A673 (cell line): ENCODE results near the gene ZNF319. TPM values are rescaled to one million over a fixed set of nuclear protein-coding genes. Genes with fewer than 3 reads are reported as not detected.

Source experiments
- BruUV-seq: library from RNA; stranded (reverse); fragments of 400-500 nt; replicated peaks from 2 replicates; lab custom pipeline; 2021; lab: Mats Ljungman, UMichigan
- CTCF ChIA-PET: fragments of 300-600 bp; sonication (Branson Sonifier 250); formaldehyde crosslinking; loops from one replicate; lab custom pipeline; 2022; ENCODE audit warnings: antibody characterized with exemption; lab: Charles Lee
- POLR2A ChIA-PET: fragments of 300-600 bp; sonication (Branson Sonifier 250); formaldehyde crosslinking; loops from one replicate; lab custom pipeline; 2022; ENCODE audit warnings: antibody characterized with exemption; ENCODE audit not compliant: low non-redundant PET; lab: Charles Lee
- DNase-seq: peaks from one replicate; pipeline ENCODE4 v3.0.0-alpha.2; 2015; ENCODE audit warnings: low spot score
- H3K27ac ChIP-seq: fragments of 200-600 bp; sonication (generic); 2 replicates; pipeline ENCODE4 v1.5.1; 2016; ENCODE audit warnings: mixed run types, low read depth, mild to moderate bottlenecking, mixed read lengths, antibody characterized with exemption, low read length; ENCODE audit not compliant: poor library complexity, severe bottlenecking
- H3K27me3 ChIP-seq: fragments of 200-600 bp; sonication (generic); replicated peaks from 2 replicates; pipeline ENCODE4 v1.6.1; 2017; ENCODE audit warnings: mixed run types, low read depth, mild to moderate bottlenecking, mixed read lengths, antibody characterized with exemption, low read length; ENCODE audit not compliant: insufficient read depth, poor library complexity
- H3K36me3 ChIP-seq: fragments of 200-600 bp; sonication (generic); 2 replicates; pipeline ENCODE4 v1.6.1; 2016; ENCODE audit warnings: mixed run types, mild to moderate bottlenecking, mixed read lengths, antibody characterized with exemption, low read length; ENCODE audit not compliant: insufficient read depth, poor library complexity, severe bottlenecking
- H3K4me1 ChIP-seq: fragments of 200-600 bp; sonication (generic); 2 replicates; pipeline ENCODE4 v1.6.1; 2017; ENCODE audit warnings: mixed run types, mild to moderate bottlenecking, mixed read lengths, antibody characterized with exemption, low read length; ENCODE audit not compliant: insufficient read depth, poor library complexity, severe bottlenecking
- H3K4me3 ChIP-seq: fragments of 200-600 bp; sonication (generic); 2 replicates; pipeline ENCODE4 v1.5.1; 2016; ENCODE audit warnings: low read depth, mixed run types, mild to moderate bottlenecking, mixed read lengths, low read length; ENCODE audit not compliant: poor library complexity, severe bottlenecking
- H3K9me3 ChIP-seq: fragments of 200-600 bp; sonication (generic); 2 replicates; pipeline ENCODE4 v1.6.1; 2016; ENCODE audit warnings: mixed run types, low read depth, mild to moderate bottlenecking, mixed read lengths, antibody characterized with exemption, low read length; ENCODE audit not compliant: poor library complexity, severe bottlenecking
- EZH2 ChIP-seq: fragments of 200-600 bp; sonication (generic); IDR thresholded peaks from 2 replicates; pipeline ENCODE4 v1.6.1; 2017; ENCODE audit warnings: borderline replicate concordance, low read depth, mild to moderate bottlenecking, mixed read lengths, antibody characterized with exemption, low read length; ENCODE audit not compliant: poor library complexity, severe bottlenecking
- intact Hi-C: fragments of 100-400 bp; cut with micrococcal nuclease; formaldehyde crosslinking; loops from one replicate; pipeline ENCODE4 v1.10.0; 2022; ENCODE audit not compliant: unreplicated experiment
- total RNA-seq: library from RNA; stranded (reverse); gene quantifications from 2 replicates; pipeline ENCODE4 v1.2.3, GENCODE V29; 2021
- TF ChIP-seq, protein P1 (sequence below): fragments of 300-800, 200-600 bp; sonication (generic); conservative IDR thresholded peaks from 2 replicates; pipeline ENCODE4 v1.5.1; 2017; ENCODE audit warnings: low read depth, mild to moderate bottlenecking, antibody characterized with exemption, low read length, moderate library complexity, mixed read lengths

Gene ZNF319
- total RNA-seq, 1 experiment from 2014 or later = 12.9 TPM

DNA sequence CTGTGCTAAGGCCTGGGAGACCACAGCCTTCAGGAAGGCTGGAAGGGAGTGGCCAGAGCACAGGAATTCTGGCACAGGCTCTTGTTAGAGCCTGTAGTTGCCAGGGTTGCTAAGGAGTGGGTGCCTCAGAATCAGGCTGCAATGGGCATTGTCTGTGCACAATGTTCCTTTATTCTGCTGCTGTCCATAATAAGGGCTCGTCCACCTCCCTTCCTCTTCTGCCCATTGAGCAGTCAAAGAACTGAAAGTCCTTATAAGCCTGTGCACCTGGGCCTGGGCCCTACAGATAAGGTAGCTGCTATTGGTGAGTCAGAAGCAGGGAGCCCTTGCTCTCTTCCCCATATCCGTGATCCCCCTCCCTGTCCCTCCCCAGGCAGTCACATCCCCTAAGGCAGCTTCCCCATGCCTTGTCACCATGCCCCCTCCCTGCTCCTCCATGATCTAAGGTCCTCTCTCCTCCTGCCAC is 24.1 kb downstream of the ZNF319 start:
- Histone ChIP-seq H3K4me3 (no peak overlapping the region), H3K9me3 (no peaks in the 10 kb centered on the region), H3K27ac (no peak overlapping the region), H3K4me1 (no peaks in the 10 kb centered on the region), H3K27me3 (no peaks in the 10 kb centered on the region), H3K36me3 (no peaks in the 10 kb centered on the region)
- intact Hi-C loops = no loop called here
- TF ChIP-seq EZH2 = no peak
- TF ChIP-seq, protein P1, sequence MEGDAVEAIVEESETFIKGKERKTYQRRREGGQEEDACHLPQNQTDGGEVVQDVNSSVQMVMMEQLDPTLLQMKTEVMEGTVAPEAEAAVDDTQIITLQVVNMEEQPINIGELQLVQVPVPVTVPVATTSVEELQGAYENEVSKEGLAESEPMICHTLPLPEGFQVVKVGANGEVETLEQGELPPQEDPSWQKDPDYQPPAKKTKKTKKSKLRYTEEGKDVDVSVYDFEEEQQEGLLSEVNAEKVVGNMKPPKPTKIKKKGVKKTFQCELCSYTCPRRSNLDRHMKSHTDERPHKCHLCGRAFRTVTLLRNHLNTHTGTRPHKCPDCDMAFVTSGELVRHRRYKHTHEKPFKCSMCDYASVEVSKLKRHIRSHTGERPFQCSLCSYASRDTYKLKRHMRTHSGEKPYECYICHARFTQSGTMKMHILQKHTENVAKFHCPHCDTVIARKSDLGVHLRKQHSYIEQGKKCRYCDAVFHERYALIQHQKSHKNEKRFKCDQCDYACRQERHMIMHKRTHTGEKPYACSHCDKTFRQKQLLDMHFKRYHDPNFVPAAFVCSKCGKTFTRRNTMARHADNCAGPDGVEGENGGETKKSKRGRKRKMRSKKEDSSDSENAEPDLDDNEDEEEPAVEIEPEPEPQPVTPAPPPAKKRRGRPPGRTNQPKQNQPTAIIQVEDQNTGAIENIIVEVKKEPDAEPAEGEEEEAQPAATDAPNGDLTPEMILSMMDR = no peak
- no TSS peak for BruUV-seq
- CTCF ChIA-PET = no interaction called here
- POLR2A ChIA-PET = no interaction called here
- DNase-seq = no peak

DNA sequence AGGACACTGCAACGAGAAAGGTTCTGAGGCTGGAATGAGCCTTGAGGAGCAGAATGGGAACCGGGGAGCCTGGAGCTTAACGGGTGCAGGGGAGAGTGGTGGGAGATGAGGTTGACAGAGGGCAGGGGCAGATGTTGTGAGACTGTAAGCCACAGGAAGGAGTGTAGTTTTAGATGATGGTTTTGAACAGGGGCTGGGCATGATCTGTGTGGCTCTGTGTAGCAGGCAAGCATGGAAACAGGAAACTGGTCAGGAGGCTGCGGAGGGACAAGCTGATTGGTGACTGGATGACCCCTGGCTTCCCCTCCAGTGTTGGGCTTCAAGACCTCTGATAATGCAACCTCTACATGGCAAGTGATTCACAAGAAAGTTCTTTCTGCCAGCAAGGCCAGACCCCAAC is 28.2 kb downstream of the ZNF319 start:
- CTCF ChIA-PET = no interaction called here
- no peak for DNase-seq
- Histone ChIP-seq H3K9me3 (no peaks in the 10 kb centered on the region), H3K4me1 (no peaks in the 10 kb centered on the region), H3K27ac (no peak overlapping the region), H3K27me3 (no peaks in the 10 kb centered on the region), H3K4me3 (no peak overlapping the region), H3K36me3 (no peaks in the 10 kb centered on the region)
- POLR2A ChIA-PET = no interaction called here
- TF ChIP-seq, protein P1 = no peak
- TF ChIP-seq EZH2 = no peak
- intact Hi-C loops = no loop called here
- no TSS peak for BruUV-seq

- no TSS peak for BruUV-seq
- CTCF ChIA-PET = no interaction called here
Measured at GRCh38 chr16:57971848-57972247, 28.6 kb downstream of the ZNF319 start.

More at GRCh38 chr16:57971848-57972247, 28.6 kb downstream of the ZNF319 start:
- no peak for DNase-seq
- no peaks in the 10 kb centered on the region for H3K9me3 ChIP-seq
- TF ChIP-seq, protein P1 = no peak
- TF ChIP-seq EZH2 = no peak
- no peaks in the 10 kb centered on the region for H3K4me1 ChIP-seq
- no peak overlapping the region for H3K4me3 ChIP-seq
- no peaks in the 10 kb centered on the region for H3K27me3 ChIP-seq
- POLR2A ChIA-PET = no interaction called here
- intact Hi-C loops = no loop called here
- H3K27ac ChIP-seq = no peak overlapping the region
- no peaks in the 10 kb centered on the region for H3K36me3 ChIP-seq
